Activated naive CD8-positive, alpha-beta T cell (primary cell): ENCODE data around the gene IFNK.

Experiments used
- H3K27ac Mint-ChIP-seq: one replicate; pipeline ENCODE4 v1.8.0; 2021; ENCODE audit warnings: mixed read lengths
- H3K27me3 Mint-ChIP-seq: one replicate; pipeline ENCODE4 v1.8.0; 2021; ENCODE audit warnings: mixed read lengths
- H3K36me3 Mint-ChIP-seq: one replicate; pipeline ENCODE4 v1.8.0; 2021; ENCODE audit warnings: mixed read lengths
- H3K4me1 Mint-ChIP-seq: one replicate; pipeline ENCODE4 v1.8.0; 2021; ENCODE audit warnings: low read depth, mixed read lengths
- H3K4me3 Mint-ChIP-seq: one replicate; pipeline ENCODE4 v1.8.0; 2021; ENCODE audit warnings: mild to moderate bottlenecking, mixed read lengths
- H3K9me3 Mint-ChIP-seq: one replicate; pipeline ENCODE4 v1.8.0; 2021; ENCODE audit warnings: low read depth, mixed read lengths

Gene IFNK

GRCh38 chr9:27524236-27524635 lies at the start of gene IFNK:
IFNK (plus strand) TSS chr9:27524290; CDS start chr9:27524337, 47 bp downstream.
- H3K9me3 Mint-ChIP-seq, result no peaks in the 10 kb centered on the region
- H3K36me3 Mint-ChIP-seq, result peaks cover 6% of the 10 kb centered on the region
- no peak within 1 kb of the TSS for H3K4me3 Mint-ChIP-seq
- H3K4me1 Mint-ChIP-seq, result peaks cover 8% of the 10 kb centered on the region
- H3K27me3 Mint-ChIP-seq, result no peaks in the 10 kb centered on the region
- no peak within 1 kb of the TSS for H3K27ac Mint-ChIP-seq

GRCh38 chr9:27474305-27474704 lies 49.8 kb upstream of the IFNK start:
- no peak overlapping the region for H3K4me3 Mint-ChIP-seq
- no peak overlapping the region for H3K27ac Mint-ChIP-seq
- peaks cover 16% of the 10 kb centered on the region for H3K36me3 Mint-ChIP-seq
- H3K9me3 Mint-ChIP-seq, result peaks cover 6% of the 10 kb centered on the region
- H3K27me3 Mint-ChIP-seq, result no peaks in the 10 kb centered on the region
- H3K4me1 Mint-ChIP-seq, result no peaks in the 10 kb centered on the region

GRCh38 chr9:27475057-27475595 lies 49.0 kb upstream of the IFNK start:
- H3K27ac Mint-ChIP-seq, result no peak overlapping the region
- H3K36me3 Mint-ChIP-seq, result peaks cover 15% of the 10 kb centered on the region
- H3K27me3 Mint-ChIP-seq, result no peaks in the 10 kb centered on the region
- no peak overlapping the region for H3K4me3 Mint-ChIP-seq
- H3K9me3 Mint-ChIP-seq, result peaks cover 8% of the 10 kb centered on the region
- H3K4me1 Mint-ChIP-seq, result no peaks in the 10 kb centered on the region

- no peaks in the 10 kb centered on the region for H3K4me1 Mint-ChIP-seq
- H3K27ac Mint-ChIP-seq, result no peak overlapping the region
- peaks cover 16% of the 10 kb centered on the region for H3K36me3 Mint-ChIP-seq
- H3K9me3 Mint-ChIP-seq, result peaks cover 8% of the 10 kb centered on the region
- no peak overlapping the region for H3K4me3 Mint-ChIP-seq
- H3K27me3 Mint-ChIP-seq, result no peaks in the 10 kb centered on the region
Observed at GRCh38 chr9:27476870-27477515, 47.1 kb upstream of the IFNK start.

GRCh38 chr9:27478322-27478721 lies 45.8 kb upstream of the IFNK start:
- Mint-ChIP-seq H3K27ac (no peak overlapping the region), H3K9me3 (peaks cover 11% of the 10 kb centered on the region), H3K27me3 (no peaks in the 10 kb centered on the region), H3K4me1 (no peaks in the 10 kb centered on the region), H3K4me3 (no peak overlapping the region), H3K36me3 (peaks cover 16% of the 10 kb centered on the region)

GRCh38 chr9:27482709-27483108 lies 41.4 kb upstream of the IFNK start:
- no peak overlapping the region for H3K4me3 Mint-ChIP-seq
- no peaks in the 10 kb centered on the region for H3K27me3 Mint-ChIP-seq
- H3K9me3 Mint-ChIP-seq, result peaks cover 11% of the 10 kb centered on the region
- peaks cover 20% of the 10 kb centered on the region for H3K4me1 Mint-ChIP-seq
- H3K36me3 Mint-ChIP-seq, result peaks cover 11% of the 10 kb centered on the region
- no peak overlapping the region for H3K27ac Mint-ChIP-seq

- Mint-ChIP-seq H3K9me3 (peaks cover 11% of the 10 kb centered on the region), H3K4me1 (peaks cover 20% of the 10 kb centered on the region), H3K27me3 (no peaks in the 10 kb centered on the region)
Observed at GRCh38 chr9:27483576-27483975, 40.5 kb upstream of the IFNK start.

GRCh38 chr9:27485158-27485557 lies 38.9 kb upstream of the IFNK start:
- Mint-ChIP-seq H3K36me3 (peaks cover 4% of the 10 kb centered on the region), H3K9me3 (peaks cover 3% of the 10 kb centered on the region), H3K27me3 (no peaks in the 10 kb centered on the region), H3K4me1 (peaks cover 22% of the 10 kb centered on the region), H3K27ac (no peak overlapping the region), H3K4me3 (no peak overlapping the region)

More at GRCh38 chr9:27483576-27483975, 40.5 kb upstream of the IFNK start:
- Mint-ChIP-seq H3K36me3 (peaks cover 4% of the 10 kb centered on the region), H3K4me3 (no peak overlapping the region), H3K27ac (no peak overlapping the region)

- H3K4me1 Mint-ChIP-seq, result peaks cover 22% of the 10 kb centered on the region
- no peaks in the 10 kb centered on the region for H3K27me3 Mint-ChIP-seq
- H3K27ac Mint-ChIP-seq, result no peak overlapping the region
- peaks cover 3% of the 10 kb centered on the region for H3K9me3 Mint-ChIP-seq
- H3K4me3 Mint-ChIP-seq, result no peak overlapping the region
- peaks cover 3% of the 10 kb centered on the region for H3K36me3 Mint-ChIP-seq
Observed at GRCh38 chr9:27487128-27487640, 36.9 kb upstream of the IFNK start.

GRCh38 chr9:27487927-27488326 lies 36.2 kb upstream of the IFNK start:
- H3K4me1 Mint-ChIP-seq, result peaks cover 22% of the 10 kb centered on the region
- H3K27ac Mint-ChIP-seq, result no peak overlapping the region
- H3K27me3 Mint-ChIP-seq, result no peaks in the 10 kb centered on the region
- H3K9me3 Mint-ChIP-seq, result no peaks in the 10 kb centered on the region
- peaks cover 4% of the 10 kb centered on the region for H3K36me3 Mint-ChIP-seq
- no peak overlapping the region for H3K4me3 Mint-ChIP-seq

- H3K27ac Mint-ChIP-seq, result no peak overlapping the region
- peaks cover 5% of the 10 kb centered on the region for H3K36me3 Mint-ChIP-seq
- no peaks in the 10 kb centered on the region for H3K27me3 Mint-ChIP-seq
- no peak overlapping the region for H3K4me3 Mint-ChIP-seq
- H3K4me1 Mint-ChIP-seq, result peaks cover 19% of the 10 kb centered on the region
- no peaks in the 10 kb centered on the region for H3K9me3 Mint-ChIP-seq
Observed at GRCh38 chr9:27489087-27489876, 34.8 kb upstream of the IFNK start.

GRCh38 chr9:27491154-27491553 lies 32.9 kb upstream of the IFNK start:
- no peaks in the 10 kb centered on the region for H3K9me3 Mint-ChIP-seq
- H3K27ac Mint-ChIP-seq, result no peak overlapping the region
- no peaks in the 10 kb centered on the region for H3K27me3 Mint-ChIP-seq
- no peak overlapping the region for H3K4me3 Mint-ChIP-seq
- peaks cover 2% of the 10 kb centered on the region for H3K4me1 Mint-ChIP-seq
- peaks cover 7% of the 10 kb centered on the region for H3K36me3 Mint-ChIP-seq

- Mint-ChIP-seq H3K4me1 (peaks cover 3% of the 10 kb centered on the region), H3K27ac (no peak overlapping the region), H3K36me3 (peaks cover 11% of the 10 kb centered on the region), H3K4me3 (no peak overlapping the region), H3K9me3 (no peaks in the 10 kb centered on the region), H3K27me3 (no peaks in the 10 kb centered on the region)
Observed at GRCh38 chr9:27495480-27496134, 28.5 kb upstream of the IFNK start.

- H3K27me3 Mint-ChIP-seq, result no peaks in the 10 kb centered on the region
- H3K36me3 Mint-ChIP-seq, result peaks cover 11% of the 10 kb centered on the region
- H3K27ac Mint-ChIP-seq, result no peak overlapping the region
- H3K9me3 Mint-ChIP-seq, result no peaks in the 10 kb centered on the region
- H3K4me3 Mint-ChIP-seq, result no peak overlapping the region
- peaks cover 3% of the 10 kb centered on the region for H3K4me1 Mint-ChIP-seq
Observed at GRCh38 chr9:27496135-27496504, 28.0 kb upstream of the IFNK start.

GRCh38 chr9:27497883-27498417 lies 26.1 kb upstream of the IFNK start:
- Mint-ChIP-seq H3K36me3 (peaks cover 7% of the 10 kb centered on the region), H3K4me1 (peaks cover 3% of the 10 kb centered on the region), H3K27me3 (no peaks in the 10 kb centered on the region), H3K27ac (no peak overlapping the region), H3K4me3 (no peak overlapping the region), H3K9me3 (no peaks in the 10 kb centered on the region)
